H9 (cell line): ENCODE results near the gene VSIG10L. TPM values are rescaled to one million over a fixed set of nuclear protein-coding genes. Genes with fewer than 3 reads are reported as not detected.

Experiments
- DNase-seq: peaks from one replicate; pipeline ENCODE4 v3.0.0-alpha.2; 2017
- H2AFZ ChIP-seq: one replicate; pipeline ENCODE4 v1.6.1; 2013; ENCODE audit warnings: mild to moderate bottlenecking, low read length, control low read depth, moderate library complexity
- H2AK5ac ChIP-seq: 2 replicates; pipeline ENCODE4 v1.6.1; 2013; ENCODE audit warnings: low read length, control low read depth, mixed read lengths; ENCODE audit not compliant: insufficient read length
- H2BK120ac ChIP-seq: one replicate; pipeline ENCODE4 v1.6.1; 2013; ENCODE audit warnings: low read depth, mild to moderate bottlenecking, low read length, control low read depth, inconsistent platforms; ENCODE audit not compliant: poor library complexity, severe bottlenecking
- H2BK12ac ChIP-seq: 2 replicates; pipeline ENCODE4 v1.6.1; 2013; ENCODE audit warnings: low read length, control low read depth, mixed read lengths, low read depth; ENCODE audit not compliant: insufficient read length
- H2BK15ac ChIP-seq: 2 replicates; pipeline ENCODE4 v1.6.1; 2013; ENCODE audit warnings: low read depth, low read length, control low read depth
- H2BK20ac ChIP-seq: one replicate; pipeline ENCODE4 v1.6.1; 2013; ENCODE audit warnings: low read depth, mild to moderate bottlenecking, low read length, control low read depth, inconsistent platforms; ENCODE audit not compliant: poor library complexity, severe bottlenecking
- H2BK5ac ChIP-seq: 2 replicates; pipeline ENCODE4 v1.6.1; 2013; ENCODE audit warnings: low read length, control low read depth, mixed read lengths; ENCODE audit not compliant: insufficient read length
- H3K14ac ChIP-seq: 2 replicates; pipeline ENCODE4 v1.6.1; 2013; ENCODE audit warnings: low read length, control low read depth; ENCODE audit not compliant: insufficient read depth
- H3K18ac ChIP-seq: 2 replicates; pipeline ENCODE4 v1.6.1; 2013; ENCODE audit warnings: low read depth, mild to moderate bottlenecking, mixed read lengths, low read length, control low read depth; ENCODE audit not compliant: insufficient read length
- H3K23ac ChIP-seq: 2 replicates; pipeline ENCODE4 v1.6.1; 2013; ENCODE audit warnings: low read length, control low read depth, mixed read lengths, low read depth; ENCODE audit not compliant: insufficient read length
- H3K23me2 ChIP-seq: 2 replicates; pipeline ENCODE4 v1.6.1; 2013; ENCODE audit warnings: low read depth, mild to moderate bottlenecking, mixed read lengths, low read length, control low read depth; ENCODE audit not compliant: insufficient read length, poor library complexity, severe bottlenecking
- H3K27ac ChIP-seq: 2 replicates; pipeline ENCODE4 v1.5.1; 2013; ENCODE audit warnings: low read length, control low read depth, mixed read lengths, low read depth; ENCODE audit not compliant: insufficient read length
- H3K27me3 ChIP-seq: 2 replicates; pipeline ENCODE4 v1.6.1; 2013; ENCODE audit warnings: low read length, control low read depth, inconsistent platforms; ENCODE audit not compliant: insufficient read depth
- H3K4ac ChIP-seq: 2 replicates; pipeline ENCODE4 v1.6.1; 2013; ENCODE audit warnings: low read depth, mild to moderate bottlenecking, control low read depth, inconsistent platforms, low read length, moderate library complexity
- H3K4me1 ChIP-seq: 2 replicates; pipeline ENCODE4 v1.6.1; 2013; ENCODE audit warnings: low read length, control low read depth, inconsistent platforms; ENCODE audit not compliant: insufficient read depth
- H3K4me2 ChIP-seq: 2 replicates; pipeline ENCODE4 v1.6.1; 2013; ENCODE audit warnings: low read length, control low read depth, mixed read lengths; ENCODE audit not compliant: insufficient read length, insufficient read depth
- H3K56ac ChIP-seq: 2 replicates; pipeline ENCODE4 v1.6.1; 2013; ENCODE audit warnings: low read depth, mild to moderate bottlenecking, mixed read lengths, low read length, control low read depth; ENCODE audit not compliant: insufficient read length
- H3K79me1 ChIP-seq: 2 replicates; pipeline ENCODE4 v1.6.1; 2013; ENCODE audit warnings: low read depth, mild to moderate bottlenecking, moderate library complexity, low read length, control low read depth, inconsistent platforms; ENCODE audit not compliant: insufficient read depth, poor library complexity, severe bottlenecking
- H3K79me2 ChIP-seq: 2 replicates; pipeline ENCODE4 v1.6.1; 2013; ENCODE audit warnings: low read length, control low read depth, inconsistent platforms; ENCODE audit not compliant: insufficient read depth
- H3K9ac ChIP-seq: 2 replicates; pipeline ENCODE4 v1.6.1; 2013; ENCODE audit warnings: low read length, control low read depth, mixed read lengths; ENCODE audit not compliant: insufficient read length; ENCODE audit errors: extremely low read depth
- H3K9me3 ChIP-seq: one replicate; pipeline ENCODE4 v1.6.1; 2013; ENCODE audit warnings: low read depth, low read length, inconsistent platforms; ENCODE audit not compliant: control insufficient read depth
- H3T11ph ChIP-seq: one replicate; pipeline ENCODE4 v1.6.1; 2013; ENCODE audit warnings: mild to moderate bottlenecking, low read length, control low read depth, inconsistent platforms
- H4K20me1 ChIP-seq: one replicate; pipeline ENCODE4 v1.6.1; 2013; ENCODE audit not compliant: control insufficient read depth, insufficient read length, insufficient read depth
- H4K5ac ChIP-seq: 2 replicates; pipeline ENCODE4 v1.6.1; 2013; ENCODE audit warnings: low read depth, mild to moderate bottlenecking, mixed read lengths, low read length, control low read depth; ENCODE audit not compliant: insufficient read length
- H4K8ac ChIP-seq: replicated peaks from 2 replicates; pipeline ENCODE4 v1.6.1; 2013; ENCODE audit warnings: low read length, control low read depth, mixed read lengths, low read depth; ENCODE audit not compliant: insufficient read length
- H4K91ac ChIP-seq: 2 replicates; pipeline ENCODE4 v1.6.1; 2013; ENCODE audit warnings: low read depth, mild to moderate bottlenecking, moderate library complexity, mixed read lengths, low read length, control low read depth; ENCODE audit not compliant: insufficient read length
- H3K27ac Mint-ChIP-seq, 3 experiments: 2 replicates in 2 of 3; 3 replicates in 1 of 3; pipeline ENCODE4 v1.8.0; 2020 to 2021; ENCODE audit warnings: mixed read lengths in 3 of 3, mild to moderate bottlenecking in 1 of 3, moderate library complexity in 1 of 3
- H3K27me3 Mint-ChIP-seq: 2 replicates; pipeline ENCODE4 v1.8.0; 2021; ENCODE audit warnings: low read depth, mild to moderate bottlenecking, moderate library complexity, mixed read lengths
- H3K36me3 Mint-ChIP-seq, 3 experiments: 2 replicates in 2 of 3; 3 replicates in 1 of 3; pipeline ENCODE4 v1.8.0; 2020 to 2021; ENCODE audit warnings: low read depth in 3 of 3, mixed read lengths in 3 of 3; ENCODE audit not compliant: insufficient read depth in 1 of 3
- H3K4me1 Mint-ChIP-seq, 2 experiments: 2 replicates each; pipeline ENCODE4 v1.8.0; 2020; ENCODE audit warnings: mixed read lengths in 2 of 2
- H3K4me3 Mint-ChIP-seq, 2 experiments: 2 replicates in 1 of 2; 3 replicates in 1 of 2; pipeline ENCODE4 v1.8.0; 2020 to 2021; ENCODE audit warnings: mild to moderate bottlenecking in 2 of 2, mixed read lengths in 2 of 2, moderate library complexity in 1 of 2
- H3K9me3 Mint-ChIP-seq, 2 experiments: 2 replicates in 1 of 2; 3 replicates in 1 of 2; pipeline ENCODE4 v1.8.0; 2020; ENCODE audit warnings: mild to moderate bottlenecking in 2 of 2, mixed read lengths in 2 of 2, moderate library complexity in 1 of 2
- WGBS: extraction: QIAGEN DNeasy Blood & Tissue Kit; methylation state at CpG from one replicate; pipeline ENCODE4 v1.1.7; 2013; ENCODE audit warnings: missing lambda C conversion rate, low lambda C conversion rate, mixed read lengths; ENCODE audit not compliant: insufficient read length; ENCODE audit errors: extremely low coverage; 5-methylcytosine and 5-hydroxymethylcytosine counted together
- total RNA-seq: library from RNA; stranded (reverse); gene quantifications from 2 replicates; pipeline ENCODE4 v1.2.1, GENCODE V29; 2021
- TF ChIP-seq, protein P1 (sequence below): fragments of 200-600 bp; sonication (generic); conservative IDR thresholded peaks from 3 replicates; pipeline ENCODE4 v1.8.0; 2021; ENCODE audit warnings: antibody characterized with exemption, mild to moderate bottlenecking

The VSIG10L gene
- total RNA-seq, 1 experiment from 2014 or later = 5.6 TPM

DNA sequence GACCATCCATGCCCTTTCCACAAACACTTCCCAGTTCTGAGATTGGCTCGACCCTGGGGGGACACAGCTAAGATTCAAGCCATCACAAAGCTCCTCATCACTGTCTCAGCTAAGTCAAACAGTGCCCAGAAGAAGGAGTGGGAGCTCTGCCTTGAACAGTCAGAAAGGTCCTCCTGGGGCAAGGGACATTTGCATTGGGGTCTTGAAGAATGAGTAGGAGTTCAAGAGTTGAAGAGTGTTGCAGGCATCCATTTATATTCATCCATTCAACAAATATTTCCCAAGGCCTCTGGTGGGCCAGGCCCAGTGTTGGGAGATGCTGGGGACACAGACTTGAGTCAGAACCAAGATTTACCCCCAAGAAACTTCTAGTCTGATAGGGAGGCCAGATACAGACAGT is 24.0 kb downstream of the VSIG10L start:
- peaks cover 5% of the 10 kb centered on the region for H3K27me3 Mint-ChIP-seq
- H3K4me1 Mint-ChIP-seq = peaks cover 9 to 14% of the 10 kb centered on the region in 2 experiments
- Histone ChIP-seq H3K4ac (no peak overlapping the region), H3K79me1 (no peaks in the 10 kb centered on the region), H3K27ac (no peak overlapping the region), H2BK120ac (no peak overlapping the region), H3K23ac (no peak overlapping the region), H3K27me3 (no peaks in the 10 kb centered on the region), H2BK15ac (no peak overlapping the region), H3K4me2 (no peak overlapping the region), H3K9me3 (no peaks in the 10 kb centered on the region), H2AK5ac (no peak overlapping the region), H4K8ac (no peak overlapping the region), H3K18ac (no peak overlapping the region), H2BK5ac (no peak overlapping the region), H3K14ac (no peak overlapping the region), H3K4me1 (peaks cover 3% of the 10 kb centered on the region; the same call in 1 of the 2 replicates), H3K56ac (no peak overlapping the region), H4K20me1 (no peaks in the 10 kb centered on the region), H3K9ac (no peak overlapping the region), H3K23me2 (no peaks in the 10 kb centered on the region), H4K91ac (no peak overlapping the region), H2BK12ac (no peak overlapping the region), H2AFZ (no peak overlapping the region), H2BK20ac (no peak overlapping the region), H3K79me2 (no peaks in the 10 kb centered on the region), H4K5ac (no peak overlapping the region), H3T11ph (no peak overlapping the region)
- peaks cover 0 to 6% of the 10 kb centered on the region in 2 experiments; a peak in 2 of 5 replicates for H3K9me3 Mint-ChIP-seq
- DNase-seq = no peak
- H3K36me3 Mint-ChIP-seq = peaks cover 6 to 13% (median 12%) of the 10 kb centered on the region in 3 experiments; a peak in 6 of 7 replicates
- WGBS = no CpG with 5 or more reads among the region's 1 CpG
- no peak overlapping the region; a peak in 1 of 5 replicates for H3K4me3 Mint-ChIP-seq
- peak overlapping the region in 1 of 3 experiments; percentile 44; a peak in 1 of 7 replicates for H3K27ac Mint-ChIP-seq
- TF ChIP-seq, protein P1, sequence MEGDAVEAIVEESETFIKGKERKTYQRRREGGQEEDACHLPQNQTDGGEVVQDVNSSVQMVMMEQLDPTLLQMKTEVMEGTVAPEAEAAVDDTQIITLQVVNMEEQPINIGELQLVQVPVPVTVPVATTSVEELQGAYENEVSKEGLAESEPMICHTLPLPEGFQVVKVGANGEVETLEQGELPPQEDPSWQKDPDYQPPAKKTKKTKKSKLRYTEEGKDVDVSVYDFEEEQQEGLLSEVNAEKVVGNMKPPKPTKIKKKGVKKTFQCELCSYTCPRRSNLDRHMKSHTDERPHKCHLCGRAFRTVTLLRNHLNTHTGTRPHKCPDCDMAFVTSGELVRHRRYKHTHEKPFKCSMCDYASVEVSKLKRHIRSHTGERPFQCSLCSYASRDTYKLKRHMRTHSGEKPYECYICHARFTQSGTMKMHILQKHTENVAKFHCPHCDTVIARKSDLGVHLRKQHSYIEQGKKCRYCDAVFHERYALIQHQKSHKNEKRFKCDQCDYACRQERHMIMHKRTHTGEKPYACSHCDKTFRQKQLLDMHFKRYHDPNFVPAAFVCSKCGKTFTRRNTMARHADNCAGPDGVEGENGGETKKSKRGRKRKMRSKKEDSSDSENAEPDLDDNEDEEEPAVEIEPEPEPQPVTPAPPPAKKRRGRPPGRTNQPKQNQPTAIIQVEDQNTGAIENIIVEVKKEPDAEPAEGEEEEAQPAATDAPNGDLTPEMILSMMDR = no peak
